ENCODE measurements around the gene C19orf33.
A peak's percentile ranks its signal among the peaks of the same experiment; 100 is the strongest.

C19orf33 gene

DNA sequence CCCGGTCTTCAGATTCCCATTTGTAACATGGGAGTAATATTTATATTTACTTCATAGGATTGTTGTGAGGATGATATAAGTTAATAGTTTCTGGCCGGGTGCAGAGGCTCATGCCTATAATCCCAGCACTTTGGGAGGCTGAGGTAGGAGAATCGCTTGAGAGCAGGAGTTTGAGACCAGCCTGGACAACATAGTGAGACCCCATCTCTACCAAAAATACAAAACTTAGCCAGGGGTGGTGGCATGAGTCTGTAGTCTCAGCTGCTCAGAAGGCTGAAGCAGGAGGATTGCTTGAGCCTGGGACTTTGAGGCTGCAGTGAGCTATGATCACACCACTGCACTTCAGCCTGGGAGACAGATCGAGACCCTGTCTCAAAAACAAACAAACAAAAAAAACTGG, 42.8 kb downstream of the C19orf33 start:
- no peak for DNase-seq

- no peak for DNase-seq
Measured at GRCh38 chr19:38350883-38351282, 46.8 kb downstream of the C19orf33 start.

- DNase-seq: peak; percentile 69
Measured at GRCh38 chr19:38351865-38352395, 47.9 kb downstream of the C19orf33 start.

GRCh38 chr19:38352611-38353010, 48.6 kb downstream of the C19orf33 start:
- peak; percentile 98 for DNase-seq

All from NCI-H2171 treated with DMSO at 0.1 percent for 48 hours (cell line).